ENCODE measurements around the gene KIF6.

DNA sequence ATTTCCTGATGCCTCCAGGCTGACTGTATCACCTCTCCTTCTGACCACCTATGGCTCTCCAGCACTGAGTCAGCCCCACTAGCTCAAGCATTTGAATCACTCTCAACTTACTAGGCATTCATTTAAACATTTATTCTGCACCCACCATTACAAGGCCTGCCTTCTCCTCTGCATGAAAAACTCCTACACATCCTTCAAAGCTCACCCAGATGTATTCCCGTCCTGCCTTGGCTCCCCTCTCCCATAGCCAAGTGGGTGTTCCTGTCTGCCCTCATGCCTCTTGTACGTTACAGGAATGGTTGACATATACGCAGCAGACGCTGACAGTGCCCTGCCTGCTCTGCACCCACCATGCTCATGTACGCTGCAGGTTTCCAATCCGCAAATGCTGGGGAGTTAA is 432.6 kb downstream of the KIF6 start:
- TF ChIP-seq, protein P1, sequence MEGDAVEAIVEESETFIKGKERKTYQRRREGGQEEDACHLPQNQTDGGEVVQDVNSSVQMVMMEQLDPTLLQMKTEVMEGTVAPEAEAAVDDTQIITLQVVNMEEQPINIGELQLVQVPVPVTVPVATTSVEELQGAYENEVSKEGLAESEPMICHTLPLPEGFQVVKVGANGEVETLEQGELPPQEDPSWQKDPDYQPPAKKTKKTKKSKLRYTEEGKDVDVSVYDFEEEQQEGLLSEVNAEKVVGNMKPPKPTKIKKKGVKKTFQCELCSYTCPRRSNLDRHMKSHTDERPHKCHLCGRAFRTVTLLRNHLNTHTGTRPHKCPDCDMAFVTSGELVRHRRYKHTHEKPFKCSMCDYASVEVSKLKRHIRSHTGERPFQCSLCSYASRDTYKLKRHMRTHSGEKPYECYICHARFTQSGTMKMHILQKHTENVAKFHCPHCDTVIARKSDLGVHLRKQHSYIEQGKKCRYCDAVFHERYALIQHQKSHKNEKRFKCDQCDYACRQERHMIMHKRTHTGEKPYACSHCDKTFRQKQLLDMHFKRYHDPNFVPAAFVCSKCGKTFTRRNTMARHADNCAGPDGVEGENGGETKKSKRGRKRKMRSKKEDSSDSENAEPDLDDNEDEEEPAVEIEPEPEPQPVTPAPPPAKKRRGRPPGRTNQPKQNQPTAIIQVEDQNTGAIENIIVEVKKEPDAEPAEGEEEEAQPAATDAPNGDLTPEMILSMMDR (IDR thresholded peaks at IDR 0.05; ENCODE audit: insufficient read depth, low read length) = no peak
- TF ChIP-seq POLR2AphosphoS5 (IDR thresholded peaks at IDR 0.05; ENCODE audit: low read depth) = no peak
